ENCODE results near the gene CDC42. TPM values are rescaled to one million over a fixed set of nuclear protein-coding genes. Genes with fewer than 3 reads are reported as not detected.

Gene CDC42
- total RNA-seq, 2 experiments from 2014 or later = 318 to 322 TPM

DNA sequence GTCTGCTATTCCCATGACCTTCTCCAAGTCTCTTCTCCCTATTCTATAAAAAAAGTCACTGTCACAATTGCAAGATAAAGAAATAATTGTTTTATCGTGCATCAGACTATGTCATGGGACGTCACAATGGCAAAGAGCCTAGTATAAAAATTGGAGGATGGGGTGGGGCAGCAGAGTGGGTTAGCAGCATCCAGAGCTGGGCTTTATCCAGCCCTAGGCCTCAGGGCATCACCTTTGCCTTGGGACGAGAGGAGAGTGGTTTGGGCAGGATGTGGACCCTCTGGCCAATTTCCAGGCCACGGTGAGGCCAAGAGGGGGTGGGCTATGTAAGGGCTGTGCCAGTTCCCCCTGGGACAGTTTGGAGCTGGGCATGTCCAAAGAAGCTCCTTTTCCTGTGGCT lies 64.7 kb downstream of the CDC42 start:
- CTCF ChIA-PET = interaction anchor here (1.1 kb wide), 1 partner anchor 25 kb away, joined by 3 read pairs; no protein-coding TSS in a partner anchor
- Mint-ChIP-seq H3K4me1 (ENCODE audit: low read depth) (peaks cover 23% of the 10 kb centered on the region), H3K36me3 (ENCODE audit: low read depth) (peaks cover 3% of the 10 kb centered on the region), H3K9me3 (no peaks in the 10 kb centered on the region), H3K4me3 (no peak overlapping the region), H3K27ac (peak overlapping the region; percentile 16), H3K27me3 (ENCODE audit: low read depth) (no peaks in the 10 kb centered on the region)
- DNase-seq = no peak
- intact Hi-C loops (cut with micrococcal nuclease) = no loop called here

- H3K36me3 Mint-ChIP-seq (ENCODE audit: low read depth) = peaks cover 3% of the 10 kb centered on the region
- H3K27ac Mint-ChIP-seq = peak overlapping the region; percentile 22
- H3K4me3 Mint-ChIP-seq = no peak overlapping the region
- CTCF ChIA-PET = interaction anchor here (1.1 kb wide), 1 partner anchor 25 kb away, joined by 3 read pairs; no protein-coding TSS in a partner anchor
- H3K4me1 Mint-ChIP-seq (ENCODE audit: low read depth) = peaks cover 23% of the 10 kb centered on the region
- no peak for DNase-seq
- H3K27me3 Mint-ChIP-seq (ENCODE audit: low read depth) = no peaks in the 10 kb centered on the region
- intact Hi-C loops (cut with micrococcal nuclease) = no loop called here
- H3K9me3 Mint-ChIP-seq = no peaks in the 10 kb centered on the region
Measured at GRCh38 chr1:22117851-22118250, 65.3 kb downstream of the CDC42 start.

GRCh38 chr1:22118291-22118992 lies 65.9 kb downstream of the CDC42 start:
- H3K4me3 Mint-ChIP-seq = no peak overlapping the region
- peaks cover 3% of the 10 kb centered on the region for H3K36me3 Mint-ChIP-seq (ENCODE audit: low read depth)
- H3K27ac Mint-ChIP-seq = peak overlapping the region; percentile 37
- intact Hi-C loops (cut with micrococcal nuclease) = no loop called here
- peaks cover 22% of the 10 kb centered on the region for H3K4me1 Mint-ChIP-seq (ENCODE audit: low read depth)
- no peaks in the 10 kb centered on the region for H3K9me3 Mint-ChIP-seq
- no peak for DNase-seq
- CTCF ChIA-PET = interaction anchor here (1.1 kb wide), 1 partner anchor 26 kb away, joined by 3 read pairs; no protein-coding TSS in a partner anchor
- H3K27me3 Mint-ChIP-seq (ENCODE audit: low read depth) = no peaks in the 10 kb centered on the region

- Mint-ChIP-seq H3K9me3 (no peaks in the 10 kb centered on the region), H3K36me3 (ENCODE audit: low read depth) (peaks cover 3% of the 10 kb centered on the region), H3K27ac (no peak overlapping the region), H3K27me3 (ENCODE audit: low read depth) (no peaks in the 10 kb centered on the region), H3K4me3 (no peak overlapping the region), H3K4me1 (ENCODE audit: low read depth) (peaks cover 21% of the 10 kb centered on the region)
- CTCF ChIA-PET = no interaction called here
- DNase-seq = no peak
- intact Hi-C loops (cut with micrococcal nuclease) = no loop called here
Measured at GRCh38 chr1:22119626-22120468, 67.3 kb downstream of the CDC42 start.

DNA sequence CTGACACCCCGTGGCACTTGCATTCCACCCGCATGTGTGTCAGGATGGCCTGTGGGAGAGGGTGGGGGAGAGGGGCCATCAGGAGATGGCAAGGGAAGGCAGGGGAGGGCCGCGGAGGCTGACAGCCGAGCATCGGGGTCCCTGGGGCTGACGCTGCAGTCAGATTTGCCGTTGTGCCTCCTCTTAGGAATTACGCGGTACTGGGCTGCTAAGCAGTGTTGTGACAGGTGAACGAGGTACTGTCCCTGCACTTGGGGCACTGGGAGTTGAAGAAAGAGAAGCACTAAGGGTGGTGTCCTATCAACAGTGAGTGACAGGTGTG lies 67.9 kb downstream of the CDC42 start:
- CTCF ChIA-PET = no interaction called here
- no peak for DNase-seq
- Mint-ChIP-seq H3K27ac (no peak overlapping the region), H3K9me3 (no peaks in the 10 kb centered on the region), H3K36me3 (ENCODE audit: low read depth) (peaks cover 3% of the 10 kb centered on the region), H3K4me3 (no peak overlapping the region), H3K27me3 (ENCODE audit: low read depth) (no peaks in the 10 kb centered on the region), H3K4me1 (ENCODE audit: low read depth) (peaks cover 18% of the 10 kb centered on the region)
- intact Hi-C loops (cut with micrococcal nuclease) = no loop called here

- CTCF ChIA-PET = interaction anchor here (0.9 to 1.0 kb wide), 2 partner anchors 11 to 14 kb away, joined by 3 read pairs; no protein-coding TSS in a partner anchor
- intact Hi-C loops (cut with micrococcal nuclease) = no loop called here
- Mint-ChIP-seq H3K4me1 (ENCODE audit: low read depth) (peaks cover 18% of the 10 kb centered on the region), H3K4me3 (no peak overlapping the region), H3K27me3 (ENCODE audit: low read depth) (no peaks in the 10 kb centered on the region), H3K9me3 (no peaks in the 10 kb centered on the region), H3K27ac (no peak overlapping the region), H3K36me3 (ENCODE audit: low read depth) (peaks cover 3% of the 10 kb centered on the region)
- no peak for DNase-seq
Measured at GRCh38 chr1:22121421-22121911, 69.0 kb downstream of the CDC42 start.

DNA sequence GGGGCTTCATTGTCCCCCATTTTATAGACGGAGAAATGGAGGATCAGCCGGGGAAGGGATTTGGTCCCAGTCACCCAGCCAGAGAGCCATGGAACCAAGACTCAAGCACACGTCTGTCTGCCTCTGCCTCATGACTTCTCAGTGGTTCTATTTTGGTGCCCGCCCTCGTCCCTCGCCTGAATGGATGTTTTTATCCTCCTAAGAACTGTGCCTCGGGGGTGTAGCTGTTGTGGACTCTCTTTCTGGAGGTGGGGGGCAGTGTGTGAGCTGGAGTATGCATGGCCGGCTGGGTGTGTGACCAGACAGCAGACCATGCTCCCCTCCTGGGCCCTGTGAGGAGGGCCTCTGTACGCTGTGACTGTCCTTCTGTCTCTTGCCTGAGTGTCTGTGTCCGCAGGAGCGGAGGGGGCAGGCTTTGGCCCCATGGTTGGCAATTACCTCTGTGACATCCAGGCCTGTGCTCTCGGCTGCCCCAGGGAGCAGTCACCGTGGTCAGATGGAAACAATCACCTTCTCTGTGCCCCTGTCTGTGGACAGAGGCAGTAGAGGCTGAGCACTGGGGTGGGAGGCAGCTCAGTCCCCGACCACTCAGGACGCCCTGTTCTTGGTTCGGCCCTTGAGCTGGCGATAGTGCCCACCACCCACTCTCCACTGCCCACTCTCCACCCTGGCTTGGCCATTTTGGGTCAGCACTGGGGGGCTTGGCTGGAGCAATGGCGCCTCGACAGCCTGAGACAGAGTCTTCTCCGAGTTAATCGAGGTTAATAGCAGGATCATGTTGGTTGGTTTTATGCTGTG lies 70.0 kb downstream of the CDC42 start:
- no peak for DNase-seq
- CTCF ChIA-PET = interaction anchor here (0.5 to 1.0 kb wide), 2 partner anchors 15 to 388 kb away, joined by 3 read pairs; no protein-coding TSS in a partner anchor
- Mint-ChIP-seq H3K4me1 (ENCODE audit: low read depth) (peaks cover 18% of the 10 kb centered on the region), H3K36me3 (ENCODE audit: low read depth) (peaks cover 3% of the 10 kb centered on the region), H3K4me3 (no peak overlapping the region), H3K27ac (no peak overlapping the region), H3K9me3 (no peaks in the 10 kb centered on the region), H3K27me3 (ENCODE audit: low read depth) (no peaks in the 10 kb centered on the region)
- intact Hi-C loops (cut with micrococcal nuclease) = no loop called here

DNA sequence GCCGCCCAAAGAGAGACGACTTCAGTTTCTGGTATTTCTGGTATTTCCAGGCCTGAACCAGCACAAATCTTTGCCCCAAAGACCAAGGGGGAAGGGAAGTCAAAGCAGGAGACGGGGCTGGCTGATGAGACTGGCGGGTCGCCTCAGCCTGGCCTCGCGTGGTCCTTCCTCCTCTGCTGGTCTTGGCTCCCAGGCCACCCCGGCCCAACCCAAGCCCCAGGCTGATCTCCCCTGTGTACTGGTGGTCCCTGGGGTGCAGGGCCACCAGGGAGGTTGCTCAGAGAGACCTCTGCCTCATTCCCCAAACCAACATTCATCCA lies 70.5 kb downstream of the CDC42 start:
- Mint-ChIP-seq H3K4me1 (ENCODE audit: low read depth) (peaks cover 14% of the 10 kb centered on the region), H3K36me3 (ENCODE audit: low read depth) (peaks cover 3% of the 10 kb centered on the region), H3K4me3 (no peak overlapping the region), H3K9me3 (no peaks in the 10 kb centered on the region), H3K27me3 (ENCODE audit: low read depth) (no peaks in the 10 kb centered on the region), H3K27ac (no peak overlapping the region)
- CTCF ChIA-PET = no interaction called here
- DNase-seq = no peak
- intact Hi-C loops (cut with micrococcal nuclease) = no loop called here

- Mint-ChIP-seq H3K27ac (no peak overlapping the region), H3K9me3 (no peaks in the 10 kb centered on the region), H3K36me3 (ENCODE audit: low read depth) (peaks cover 3% of the 10 kb centered on the region), H3K4me1 (ENCODE audit: low read depth) (peaks cover 5% of the 10 kb centered on the region), H3K27me3 (ENCODE audit: low read depth) (no peaks in the 10 kb centered on the region), H3K4me3 (no peak overlapping the region)
- intact Hi-C loops (cut with micrococcal nuclease) = no loop called here
- CTCF ChIA-PET = interaction anchor here (0.6 kb wide), 1 partner anchor 316 kb away, joined by 3 read pairs; no protein-coding TSS in a partner anchor
- DNase-seq = no peak
Measured at GRCh38 chr1:22123901-22124404, 71.4 kb downstream of the CDC42 start.

DNA sequence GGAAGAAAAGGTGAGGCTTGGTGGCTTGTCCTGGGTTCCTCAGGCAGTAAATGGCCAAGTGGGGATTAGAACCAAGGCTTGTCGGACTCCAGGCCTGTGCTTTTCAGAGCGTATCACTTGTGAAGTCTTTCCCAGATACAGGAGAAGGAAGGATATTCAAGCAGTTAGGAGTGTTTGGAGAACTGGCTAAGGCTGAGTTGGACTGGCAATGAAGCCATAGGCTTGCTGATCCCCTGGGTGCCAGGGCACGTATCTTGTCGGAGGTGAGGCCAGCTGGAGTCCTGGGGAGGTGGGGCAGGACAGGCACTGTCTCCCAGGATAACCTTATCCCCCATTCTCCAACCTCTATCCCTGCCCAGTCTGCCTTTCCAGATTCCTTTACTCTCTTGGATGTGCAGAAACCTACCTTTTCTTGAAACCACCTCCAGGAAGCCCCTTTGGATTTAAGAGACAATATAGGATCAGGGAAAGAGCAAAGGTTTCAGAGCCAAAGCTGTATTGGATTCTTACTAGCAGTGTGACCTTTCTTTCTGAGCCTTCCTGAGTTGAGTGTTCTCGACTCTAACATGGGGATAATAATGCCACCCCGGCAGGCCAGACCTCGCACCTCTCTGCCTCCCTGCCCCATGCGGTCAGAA lies 72.2 kb downstream of the CDC42 start:
- Mint-ChIP-seq H3K27me3 (ENCODE audit: low read depth) (no peaks in the 10 kb centered on the region), H3K4me1 (ENCODE audit: low read depth) (no peaks in the 10 kb centered on the region), H3K9me3 (no peaks in the 10 kb centered on the region), H3K4me3 (no peak overlapping the region), H3K27ac (no peak overlapping the region), H3K36me3 (ENCODE audit: low read depth) (no peaks in the 10 kb centered on the region)
- intact Hi-C loops (cut with micrococcal nuclease) = no loop called here
- DNase-seq = no peak
- CTCF ChIA-PET = no interaction called here

- CTCF ChIA-PET = interaction anchor here (0.6 kb wide), 1 partner anchor 28 kb away, joined by 3 read pairs; no protein-coding TSS in a partner anchor
- no peaks in the 10 kb centered on the region for H3K27me3 Mint-ChIP-seq (ENCODE audit: low read depth)
- H3K27ac Mint-ChIP-seq = no peak overlapping the region
- H3K36me3 Mint-ChIP-seq (ENCODE audit: low read depth) = no peaks in the 10 kb centered on the region
- no peaks in the 10 kb centered on the region for H3K4me1 Mint-ChIP-seq (ENCODE audit: low read depth)
- no peak overlapping the region for H3K4me3 Mint-ChIP-seq
- H3K9me3 Mint-ChIP-seq = no peaks in the 10 kb centered on the region
- DNase-seq = no peak
- intact Hi-C loops (cut with micrococcal nuclease) = no loop called here
Measured at GRCh38 chr1:22126531-22126930, 74.0 kb downstream of the CDC42 start.

All from activated naive CD4-positive, alpha-beta T cell treated with anti-CD3 and anti-CD28 coated beads for 36 hours (primary cell).